Karpas-422 (cell line): ENCODE measurements around the gene SERPINB6. TPM values are rescaled to one million over a fixed set of nuclear protein-coding genes. Genes with fewer than 3 reads are reported as not detected.
"Not testable (repeated sequence)": the region's sequence is repeated elsewhere in the genome, so short reads cannot be mapped to it uniquely, and the experiment has no call there.

Source experiments
- DNase-seq: peaks from one replicate; pipeline ENCODE4 v3.0.0-alpha.2; 2015
- H2AFZ ChIP-seq: fragments of 200-600 bp; sonication (generic); 2 replicates; pipeline ENCODE4 v1.6.1; 2014; ENCODE audit warnings: antibody characterized with exemption, low read length, mixed read lengths
- H3K27ac ChIP-seq: fragments of 200-600 bp; sonication (generic); 2 replicates; pipeline ENCODE4 v1.5.1; 2014; ENCODE audit warnings: mild to moderate bottlenecking, low read length, moderate library complexity
- H3K27me3 ChIP-seq: fragments of 200-600 bp; sonication (generic); 2 replicates; pipeline ENCODE4 v1.6.1; 2014; ENCODE audit warnings: low read length, mixed read lengths
- H3K36me3 ChIP-seq: fragments of 200-600 bp; sonication (generic); 2 replicates; pipeline ENCODE4 v1.6.1; 2014; ENCODE audit warnings: low read length, mixed read lengths; ENCODE audit not compliant: insufficient read depth
- H3K4me1 ChIP-seq: fragments of 200-600 bp; sonication (generic); 2 replicates; pipeline ENCODE4 v1.6.1; 2014; ENCODE audit warnings: mild to moderate bottlenecking, low read length, mixed read lengths
- H3K4me2 ChIP-seq: fragments of 200-600 bp; sonication (generic); 2 replicates; pipeline ENCODE4 v1.6.1; 2014; ENCODE audit warnings: low read length, low read depth, mild to moderate bottlenecking; ENCODE audit not compliant: poor library complexity, severe bottlenecking
- H3K4me3 ChIP-seq: fragments of 200-600 bp; sonication (generic); 2 replicates; pipeline ENCODE4 v1.5.1; 2014; ENCODE audit warnings: mild to moderate bottlenecking, antibody characterized with exemption, low read length, mixed read lengths
- H3K79me2 ChIP-seq: fragments of 200-600 bp; sonication (generic); 2 replicates; pipeline ENCODE4 v1.6.1; 2014; ENCODE audit warnings: mild to moderate bottlenecking, low read length, mixed read lengths
- H3K9ac ChIP-seq: fragments of 200-600 bp; sonication (generic); 2 replicates; pipeline ENCODE4 v1.6.0; 2014; ENCODE audit warnings: low read length
- H3K9me2 ChIP-seq: fragments of 200-600 bp; sonication (generic), shearing (Covaris generic); replicated peaks from 2 replicates; pipeline ENCODE4 v1.6.0; 2014; ENCODE audit warnings: mild to moderate bottlenecking, low read length, moderate library complexity; ENCODE audit not compliant: insufficient read depth
- H3K9me3 ChIP-seq: fragments of 300-700, 200-600 bp; sonication (generic); 2 replicates; pipeline ENCODE4 v1.6.1; 2014; ENCODE audit warnings: low read length, mixed read lengths
- H4K20me1 ChIP-seq: fragments of 200-600 bp; sonication (generic); 2 replicates; pipeline ENCODE4 v1.6.1; 2014; ENCODE audit warnings: mild to moderate bottlenecking, antibody characterized with exemption, low read length, low read depth; ENCODE audit not compliant: insufficient read depth
- total RNA-seq: library from RNA; depleted of rRNA; stranded (reverse); fragments of >200 nt; shearing (Covaris generic); gene quantifications from 2 replicates; pipeline ENCODE4 v1.2.3, GENCODE V29; 2014; ENCODE audit warnings: low replicate concordance

SERPINB6 gene
- total RNA-seq, 1 experiment from 2014 or later: not detected

GRCh38 chr6:3013901-3014674, 42.7 kb upstream of the SERPINB6 start:
- no peak overlapping the region for H3K4me2 ChIP-seq
- no peaks in the 10 kb centered on the region for H3K4me1 ChIP-seq
- peaks cover 22% of the 10 kb centered on the region for H3K9me3 ChIP-seq
- H3K9me2 ChIP-seq: no peaks in the 10 kb centered on the region
- no peak overlapping the region for H3K4me3 ChIP-seq
- H3K27ac ChIP-seq: no peak overlapping the region
- H3K36me3 ChIP-seq: no peaks in the 10 kb centered on the region
- no peaks in the 10 kb centered on the region for H3K27me3 ChIP-seq
- no peak overlapping the region for H3K9ac ChIP-seq
- no peaks in the 10 kb centered on the region for H4K20me1 ChIP-seq
- H3K79me2 ChIP-seq: no peaks in the 10 kb centered on the region
- no peak overlapping the region for H2AFZ ChIP-seq
- DNase-seq: no peak

DNA sequence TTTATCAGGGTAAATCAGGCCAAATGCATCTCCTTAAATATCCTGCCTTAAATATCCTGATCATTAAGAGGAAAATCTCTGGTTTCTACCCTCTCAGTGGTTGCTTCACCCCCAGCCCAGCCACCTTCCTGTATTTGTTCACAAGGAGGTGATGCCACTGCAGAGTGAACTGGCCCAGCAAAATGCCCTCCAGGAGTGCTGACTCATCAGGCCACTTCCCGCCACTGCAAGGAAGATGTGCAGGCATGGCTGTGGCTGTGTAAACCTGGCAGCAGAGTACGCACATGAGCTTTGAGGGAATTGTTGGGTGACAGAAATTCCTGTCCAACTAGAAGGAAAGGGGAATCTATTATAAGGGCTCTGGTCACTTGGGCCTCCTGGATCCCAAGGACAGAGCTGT, 42.1 kb upstream of the SERPINB6 start:
- Histone ChIP-seq H3K27ac (no peak overlapping the region), H3K36me3 (no peaks in the 10 kb centered on the region), H2AFZ (no peak overlapping the region), H3K9me2 (no peaks in the 10 kb centered on the region), H3K4me3 (no peak overlapping the region), H3K4me1 (no peaks in the 10 kb centered on the region), H3K4me2 (no peak overlapping the region), H3K9me3 (peaks cover 22% of the 10 kb centered on the region), H3K27me3 (no peaks in the 10 kb centered on the region), H3K79me2 (no peaks in the 10 kb centered on the region), H4K20me1 (no peaks in the 10 kb centered on the region), H3K9ac (no peak overlapping the region)
- no peak for DNase-seq

DNA sequence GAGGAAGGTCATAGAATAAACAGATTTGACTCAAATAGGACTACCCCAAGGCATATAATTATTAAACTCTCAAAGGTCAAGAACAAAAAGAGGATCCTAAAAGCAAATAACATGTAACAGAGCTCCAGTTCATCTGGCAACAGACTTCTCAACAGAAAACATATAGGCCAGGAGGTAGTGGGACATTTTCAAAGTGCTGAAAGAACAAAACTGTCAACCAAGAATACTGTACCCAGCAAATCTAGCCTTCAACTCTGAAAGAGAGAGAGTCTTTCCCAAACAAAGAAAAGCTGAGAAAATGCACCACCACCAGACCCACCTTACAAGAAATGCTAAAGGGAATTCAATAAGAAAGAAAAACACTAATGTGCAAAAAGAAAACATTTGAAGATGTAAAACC, 40.2 kb upstream of the SERPINB6 start:
- H3K79me2 ChIP-seq: no peaks in the 10 kb centered on the region
- H2AFZ ChIP-seq: no peak overlapping the region
- no peaks in the 10 kb centered on the region for H3K27me3 ChIP-seq
- no peaks in the 10 kb centered on the region for H3K36me3 ChIP-seq
- H3K9ac ChIP-seq: no peak overlapping the region
- H4K20me1 ChIP-seq: no peaks in the 10 kb centered on the region
- H3K27ac ChIP-seq: no peak overlapping the region
- no peaks in the 10 kb centered on the region for H3K9me2 ChIP-seq
- H3K9me3 ChIP-seq: peaks cover 22% of the 10 kb centered on the region
- DNase-seq: no peak
- H3K4me1 ChIP-seq: peaks cover 14% of the 10 kb centered on the region
- no peak overlapping the region for H3K4me2 ChIP-seq
- H3K4me3 ChIP-seq: no peak overlapping the region

DNA sequence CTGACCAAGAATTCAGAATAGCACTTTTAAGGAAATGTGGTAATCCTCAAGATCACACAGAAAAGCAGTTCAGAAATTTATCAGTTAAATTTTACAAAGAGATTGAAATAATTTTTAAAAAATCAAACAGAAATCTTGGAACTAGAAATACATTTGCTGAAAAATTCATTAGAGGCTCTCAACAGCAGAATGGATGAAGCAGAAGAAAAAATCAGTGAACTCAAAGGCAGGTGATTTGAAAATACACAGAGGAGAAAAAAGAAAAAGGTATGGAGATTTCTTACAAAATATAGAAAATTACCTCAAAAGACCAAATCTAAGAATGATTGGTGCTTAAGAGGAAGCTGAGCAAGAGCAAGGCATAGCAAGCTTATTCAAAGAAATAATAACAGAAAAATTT, 39.8 kb upstream of the SERPINB6 start:
- H3K36me3 ChIP-seq: no peaks in the 10 kb centered on the region

GRCh38 chr6:3009930-3010329, 38.6 kb upstream of the SERPINB6 start:
- H3K4me2 ChIP-seq: no peak overlapping the region
- no peak overlapping the region for H3K27ac ChIP-seq
- peaks cover 19% of the 10 kb centered on the region for H3K4me1 ChIP-seq
- H3K9me3 ChIP-seq: peaks cover 22% of the 10 kb centered on the region
- no peaks in the 10 kb centered on the region for H3K79me2 ChIP-seq
- H2AFZ ChIP-seq: no peak overlapping the region
- no peak overlapping the region for H3K4me3 ChIP-seq
- DNase-seq: no peak
- H3K9ac ChIP-seq: no peak overlapping the region
- no peaks in the 10 kb centered on the region for H3K9me2 ChIP-seq
- no peaks in the 10 kb centered on the region for H3K27me3 ChIP-seq
- H3K36me3 ChIP-seq: no peaks in the 10 kb centered on the region
- H4K20me1 ChIP-seq: no peaks in the 10 kb centered on the region

More for the DNA sequence above, 39.8 kb upstream of the SERPINB6 start:
- no peaks in the 10 kb centered on the region for H4K20me1 ChIP-seq
- H3K4me3 ChIP-seq: no peak overlapping the region
- H3K27me3 ChIP-seq: no peaks in the 10 kb centered on the region
- H3K79me2 ChIP-seq: no peaks in the 10 kb centered on the region
- H3K9ac ChIP-seq: no peak overlapping the region
- peaks cover 14% of the 10 kb centered on the region for H3K4me1 ChIP-seq
- no peak overlapping the region for H3K27ac ChIP-seq
- no peak for DNase-seq
- H3K9me2 ChIP-seq: no peaks in the 10 kb centered on the region
- peaks cover 22% of the 10 kb centered on the region for H3K9me3 ChIP-seq
- no peak overlapping the region for H3K4me2 ChIP-seq
- H2AFZ ChIP-seq: no peak overlapping the region

DNA sequence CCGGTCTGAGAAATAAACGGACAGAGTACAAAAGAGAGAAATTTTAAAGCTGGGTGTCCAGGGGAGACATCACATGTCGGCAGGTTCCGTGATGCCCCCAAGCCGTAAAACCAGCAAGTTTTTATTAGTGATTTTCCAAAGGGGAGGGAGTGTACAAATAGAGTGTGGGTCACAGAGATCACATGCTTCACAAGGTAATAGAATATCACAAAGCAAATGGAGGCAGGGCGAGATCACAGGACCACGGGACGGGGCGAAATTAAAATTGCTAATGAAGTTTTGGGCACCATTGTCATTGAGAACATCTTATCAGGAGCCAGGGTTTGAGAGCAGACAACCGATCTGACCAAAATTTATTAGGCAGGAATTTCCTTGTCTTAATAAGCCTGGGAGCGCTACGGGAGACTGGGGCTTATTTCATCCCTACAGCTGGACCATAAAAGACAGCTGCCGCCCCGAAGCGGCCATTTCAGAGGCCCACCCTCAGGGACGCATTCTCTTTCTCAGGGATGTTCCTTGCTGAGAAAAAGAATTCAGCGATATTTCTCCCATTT, 37.4 kb upstream of the SERPINB6 start:
- DNase-seq, H3K9ac ChIP-seq, H3K4me3 ChIP-seq, H3K36me3 ChIP-seq, H3K27me3 ChIP-seq, H4K20me1 ChIP-seq, H3K79me2 ChIP-seq, H2AFZ ChIP-seq, H3K9me2 ChIP-seq, H3K4me2 ChIP-seq, H3K27ac ChIP-seq: not testable (repeated sequence)
- peaks cover 19% of the 10 kb centered on the region for H3K4me1 ChIP-seq
- H3K9me3 ChIP-seq: peaks cover 22% of the 10 kb centered on the region

DNA sequence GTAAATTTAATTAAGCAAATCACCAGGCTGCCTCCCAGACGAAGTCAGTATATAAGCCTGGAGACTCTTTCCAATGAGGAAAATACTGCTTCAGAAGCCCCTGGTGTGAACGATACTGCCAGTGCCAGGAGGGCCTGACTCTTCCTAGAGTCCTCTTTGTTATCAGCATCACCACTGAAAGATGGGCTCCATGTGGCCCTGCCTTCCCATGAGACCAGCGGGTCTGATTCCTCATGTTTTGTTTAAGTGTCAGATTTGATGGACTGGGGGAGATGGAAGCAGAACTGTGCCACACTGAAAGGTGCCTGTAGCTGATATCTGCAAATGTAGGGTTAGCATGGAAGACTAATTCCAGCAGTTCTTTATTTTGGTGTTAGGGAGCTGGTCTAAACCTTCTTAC, 36.2 kb upstream of the SERPINB6 start:
- no peak overlapping the region for H2AFZ ChIP-seq
- H3K4me1 ChIP-seq: peaks cover 19% of the 10 kb centered on the region
- H3K27ac ChIP-seq: no peak overlapping the region
- H3K36me3 ChIP-seq: no peaks in the 10 kb centered on the region
- no peaks in the 10 kb centered on the region for H3K27me3 ChIP-seq
- H3K4me2 ChIP-seq: no peak overlapping the region
- no peak overlapping the region for H3K4me3 ChIP-seq
- H3K9me2 ChIP-seq: no peaks in the 10 kb centered on the region
- no peak for DNase-seq
- no peaks in the 10 kb centered on the region for H4K20me1 ChIP-seq
- no peak overlapping the region for H3K9ac ChIP-seq
- peaks cover 22% of the 10 kb centered on the region for H3K9me3 ChIP-seq
- no peaks in the 10 kb centered on the region for H3K79me2 ChIP-seq

GRCh38 chr6:3006476-3006875, 35.1 kb upstream of the SERPINB6 start:
- Histone ChIP-seq H4K20me1 (no peaks in the 10 kb centered on the region), H3K36me3 (no peaks in the 10 kb centered on the region), H3K27me3 (no peaks in the 10 kb centered on the region), H3K4me3 (no peak overlapping the region), H3K27ac (no peak overlapping the region), H3K4me2 (no peak overlapping the region), H3K4me1 (peaks cover 19% of the 10 kb centered on the region), H3K9me3 (peaks cover 13% of the 10 kb centered on the region), H3K79me2 (no peaks in the 10 kb centered on the region), H2AFZ (no peak overlapping the region), H3K9ac (no peak overlapping the region), H3K9me2 (no peaks in the 10 kb centered on the region)
- DNase-seq: no peak
